ENCODE data around the gene KIF3B. TPM values are rescaled to one million over a fixed set of nuclear protein-coding genes. Genes with fewer than 3 reads are reported as not detected.

Gene KIF3B
- total and polyA plus RNA-seq, 10 of the 15 experiments (the other 5 are each of a cell fraction or from before 2014, with no cell fraction given), result 7.4 to 37.3 (median 25.9) TPM

- TF ChIP-seq SREBF1 (IDR thresholded peaks at IDR 0.05; ENCODE audit: low read length), result no peak
- no peak for TF ChIP-seq SMC3 (IDR thresholded peaks at IDR 0.05; ENCODE audit: borderline replicate concordance, low read length)
- no peak for TF ChIP-seq SRF (IDR thresholded peaks at IDR 0.05; ENCODE audit: low read depth in 2 of 2, low read length in 2 of 2)
- TF ChIP-seq NFYA (IDR thresholded peaks at IDR 0.05; ENCODE audit: borderline replicate concordance, low read depth, low read length), result no peak
- TF ChIP-seq MTA2 (IDR thresholded peaks at IDR 0.05; ENCODE audit: low read depth), result 0 out of 2 replicates have a peak, but pooled peaks have one; percentile 11
- TF ChIP-seq CBX5 (IDR thresholded peaks at IDR 0.05; ENCODE audit: low read depth), result 0 out of 2 replicates have a peak, but pooled peaks have one; percentile 43
- peak; percentile 91; the same call in 1 of the 2 replicates for TF ChIP-seq MEF2A (IDR thresholded peaks at IDR 0.05; ENCODE audit: insufficient read depth, low read depth, low read length)
- no peak for TF ChIP-seq ZZZ3 (IDR thresholded peaks at IDR 0.05; ENCODE audit: control insufficient read depth, insufficient read length, low read depth)
- no peak for TF ChIP-seq STAT1 (conservative IDR thresholded peaks at IDR 0.05)
- no peak for TF ChIP-seq NFYB (IDR thresholded peaks at IDR 0.05; ENCODE audit: insufficient read depth, low read depth, low read length)
- TF ChIP-seq IRF3 (IDR thresholded peaks at IDR 0.05), result no peak
- TF ChIP-seq ZBTB33 (IDR thresholded peaks at IDR 0.05), result no peak
- TF ChIP-seq PAX5 (IDR thresholded peaks at IDR 0.05; ENCODE audit: borderline replicate concordance, low read depth, low read length), result no peak; the same call in 1 of the 2 replicates
- TF ChIP-seq SUPT20H (IDR thresholded peaks at IDR 0.05; ENCODE audit: borderline replicate concordance, control insufficient read depth, low read depth, low read length), result no peak
- TF ChIP-seq USF2 (IDR thresholded peaks at IDR 0.05; ENCODE audit: borderline replicate concordance, low read depth, low read length), result no peak
- TF ChIP-seq NR2F1 (conservative IDR thresholded peaks at IDR 0.05), result no peak
- no peak for TF ChIP-seq SIN3A (IDR thresholded peaks at IDR 0.05; ENCODE audit: low read depth, low read length)
- peak; percentile 48; the same call in 1 of the 2 replicates for TF ChIP-seq RELB (IDR thresholded peaks at IDR 0.05; ENCODE audit: low read depth)
- no peak for TF ChIP-seq ATF3 (IDR thresholded peaks at IDR 0.05; ENCODE audit: borderline replicate concordance, extremely low read depth, low read depth, low read length)
- no peak for TF ChIP-seq BCLAF1 (IDR thresholded peaks at IDR 0.05)
Observed at GRCh38 chr20:32333181-32333987, 55.9 kb downstream of the KIF3B start (continued).
